Left ventricle myocardium inferior (tissue), 1 donor: ENCODE results near the gene IQUB. TPM values are rescaled to one million over a fixed set of nuclear protein-coding genes. Genes with fewer than 3 reads are reported as not detected.
A peak's percentile ranks its signal among the peaks of the same experiment; 100 is the strongest.
"Not testable (repeated sequence)": the region's sequence is repeated elsewhere in the genome, so short reads cannot be mapped to it uniquely, and the experiment has no call there.

Experiments used
- DNase-seq: peaks from one replicate; pipeline ENCODE4 v3.0.0-alpha.2; 2020
- H3K27ac ChIP-seq: fragments of 200-600 bp; replicated peaks from 2 replicates; pipeline ENCODE4 v1.8.0; 2021
- H3K27me3 ChIP-seq: fragments of 200-600 bp; 2 replicates; pipeline ENCODE4 v1.8.0; 2021; ENCODE audit warnings: low read depth
- H3K36me3 ChIP-seq: fragments of 200-600 bp; 2 replicates; pipeline ENCODE4 v1.8.0; 2021
- H3K4me1 ChIP-seq: fragments of 200-600 bp; 2 replicates; pipeline ENCODE4 v1.8.0; 2021
- H3K4me3 ChIP-seq: fragments of 200-600 bp; 2 replicates; pipeline ENCODE4 v1.8.0; 2021; ENCODE audit warnings: mild to moderate bottlenecking, moderate library complexity
- H3K9me3 ChIP-seq: fragments of 200-600 bp; replicated peaks from 2 replicates; pipeline ENCODE4 v1.8.0; 2021
- intact Hi-C: fragments of 100-400 bp; cut with micrococcal nuclease; formaldehyde crosslinking; loops from one replicate; pipeline ENCODE4 v1.11.0; 2022
- total RNA-seq: library from RNA; stranded (reverse); fragmentation: NEBNext Ultra II Directional; extraction: Animal tissue kit (Norgen Biotek cat#: 25700); gene quantifications from one replicate; pipeline ENCODE4 v1.2.1, GENCODE V29; 2021
- TF ChIP-seq, protein P1 (sequence below): fragments of 200-600 bp; IDR thresholded peaks from 2 replicates; pipeline ENCODE4 v1.8.0; 2021; ENCODE audit warnings: antibody characterized with exemption, mild to moderate bottlenecking, borderline replicate concordance
- donor health status: DM: no; HTN: yes; CAD: no; lungs with severe emphysema.

IQUB gene
- total RNA-seq, 1 donor from 2014 or later, result 0.38 TPM

- peaks cover 4% of the 10 kb centered on the region for H3K9me3 ChIP-seq
- peak overlapping the region; percentile 78 for H3K4me3 ChIP-seq
- peaks cover 41% of the 10 kb centered on the region for H3K36me3 ChIP-seq
- intact Hi-C loops, result no loop called here
- H3K27ac ChIP-seq, result peak overlapping the region; percentile 63
- peaks cover 71% of the 10 kb centered on the region for H3K4me1 ChIP-seq
- no peaks in the 10 kb centered on the region for H3K27me3 ChIP-seq
- TF ChIP-seq, protein P1, sequence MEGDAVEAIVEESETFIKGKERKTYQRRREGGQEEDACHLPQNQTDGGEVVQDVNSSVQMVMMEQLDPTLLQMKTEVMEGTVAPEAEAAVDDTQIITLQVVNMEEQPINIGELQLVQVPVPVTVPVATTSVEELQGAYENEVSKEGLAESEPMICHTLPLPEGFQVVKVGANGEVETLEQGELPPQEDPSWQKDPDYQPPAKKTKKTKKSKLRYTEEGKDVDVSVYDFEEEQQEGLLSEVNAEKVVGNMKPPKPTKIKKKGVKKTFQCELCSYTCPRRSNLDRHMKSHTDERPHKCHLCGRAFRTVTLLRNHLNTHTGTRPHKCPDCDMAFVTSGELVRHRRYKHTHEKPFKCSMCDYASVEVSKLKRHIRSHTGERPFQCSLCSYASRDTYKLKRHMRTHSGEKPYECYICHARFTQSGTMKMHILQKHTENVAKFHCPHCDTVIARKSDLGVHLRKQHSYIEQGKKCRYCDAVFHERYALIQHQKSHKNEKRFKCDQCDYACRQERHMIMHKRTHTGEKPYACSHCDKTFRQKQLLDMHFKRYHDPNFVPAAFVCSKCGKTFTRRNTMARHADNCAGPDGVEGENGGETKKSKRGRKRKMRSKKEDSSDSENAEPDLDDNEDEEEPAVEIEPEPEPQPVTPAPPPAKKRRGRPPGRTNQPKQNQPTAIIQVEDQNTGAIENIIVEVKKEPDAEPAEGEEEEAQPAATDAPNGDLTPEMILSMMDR, result no peak
- no peak for DNase-seq
These were observed 21.1 kb upstream of the IQUB start for GRCh38 chr7:123555484-123555883.

- Histone ChIP-seq H3K9me3 (peaks cover 4% of the 10 kb centered on the region), H3K27ac (peak overlapping the region; percentile 63), H3K27me3 (no peaks in the 10 kb centered on the region), H3K4me1 (peaks cover 91% of the 10 kb centered on the region), H3K36me3 (peaks cover 62% of the 10 kb centered on the region), H3K4me3 (peak overlapping the region; percentile 78)
- DNase-seq, result no peak
- TF ChIP-seq, protein P1, result no peak
- intact Hi-C loops, result no loop called here
These were observed 18.8 kb upstream of the IQUB start for GRCh38 chr7:123553159-123553558.

GRCh38 chr7:123552641-123553040, 18.2 kb upstream of the IQUB start:
- H3K27ac ChIP-seq, result peak overlapping the region; percentile 63
- no peak for DNase-seq
- intact Hi-C loops, result no loop called here
- TF ChIP-seq, protein P1, result no peak
- no peaks in the 10 kb centered on the region for H3K27me3 ChIP-seq
- H3K9me3 ChIP-seq, result peaks cover 4% of the 10 kb centered on the region
- peaks cover 67% of the 10 kb centered on the region for H3K36me3 ChIP-seq
- peaks cover 94% of the 10 kb centered on the region for H3K4me1 ChIP-seq
- peak overlapping the region; percentile 78 for H3K4me3 ChIP-seq

- peaks cover 68% of the 10 kb centered on the region for H3K36me3 ChIP-seq
- H3K4me1 ChIP-seq, result peaks cover 94% of the 10 kb centered on the region
- intact Hi-C loops, result not testable (repeated sequence)
These were observed 17.7 kb upstream of the IQUB start for GRCh38 chr7:123552134-123552533.

DNA sequence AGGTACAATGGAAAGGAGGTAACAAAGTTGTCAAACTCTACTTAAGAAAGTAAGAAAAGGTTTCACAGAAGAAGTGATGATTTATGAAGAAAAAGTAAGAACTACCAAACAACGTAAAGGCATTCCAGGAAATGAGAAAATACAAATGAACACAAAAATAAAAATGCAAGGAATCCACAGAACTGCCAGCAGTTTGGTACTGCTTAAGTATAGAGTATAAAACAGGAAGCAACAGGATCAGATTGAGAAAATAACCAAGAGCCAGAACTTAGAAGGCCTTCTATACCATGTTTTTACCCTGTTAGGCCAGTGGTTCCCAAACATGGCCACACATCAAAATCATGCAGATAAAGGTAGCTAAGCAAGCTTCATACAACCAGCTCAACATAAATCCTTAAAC, 14.0 kb upstream of the IQUB start:
- peaks cover 69% of the 10 kb centered on the region for H3K36me3 ChIP-seq
- H3K9me3 ChIP-seq, result peaks cover 4% of the 10 kb centered on the region
- DNase-seq, result no peak
- H3K27me3 ChIP-seq, result no peaks in the 10 kb centered on the region
- intact Hi-C loops, result no loop called here
- H3K27ac ChIP-seq, result no peak overlapping the region
- TF ChIP-seq, protein P1, result no peak
- peaks cover 78% of the 10 kb centered on the region for H3K4me1 ChIP-seq
- H3K4me3 ChIP-seq, result no peak overlapping the region

More at GRCh38 chr7:123552134-123552533, 17.7 kb upstream of the IQUB start:
- H3K27ac ChIP-seq, result peak overlapping the region; percentile 63
- not testable (repeated sequence) for DNase-seq, H3K27me3 ChIP-seq, H3K9me3 ChIP-seq
- peak overlapping the region; percentile 78 for H3K4me3 ChIP-seq

- peak overlapping the region; percentile 0 for H3K27ac ChIP-seq
- no peaks in the 10 kb centered on the region for H3K27me3 ChIP-seq
- intact Hi-C loops, result loop anchor here (5.0 kb wide), 1 partner anchor 48 kb away; no protein-coding TSS in a partner anchor
- H3K9me3 ChIP-seq, result no peaks in the 10 kb centered on the region
- H3K36me3 ChIP-seq, result no peaks in the 10 kb centered on the region
- H3K4me1 ChIP-seq, result peaks cover 23% of the 10 kb centered on the region
- TF ChIP-seq, protein P1, result no peak
- H3K4me3 ChIP-seq, result no peak overlapping the region
- no peak for DNase-seq
These were observed 5.5 kb upstream of the IQUB start for GRCh38 chr7:123539871-123540270.
